Measurements from ENCODE around the gene ANAPC15. TPM values are rescaled to one million over a fixed set of nuclear protein-coding genes. Genes with fewer than 3 reads are reported as not detected.

The ANAPC15 gene
- 85.1 to 94.2 TPM (median 88.9 TPM) in 5 replicates for total RNA-seq (2022; extraction: Qiagen RNA extraction; ENCODE audit: low read depth)

GRCh38 chr11:72112143-72112977, at the start of gene ANAPC15:
TSS of gene ANAPC15 (minus strand) at chr11:72112695. CDS start at chr11:72111276, 1,419 bp downstream.

GRCh38 chr11:72135473-72135872, 23.0 kb upstream of the ANAPC15 start, which contains the start of gene FOLR3:
TSS of gene FOLR3 (plus strand) at chr11:72135725. CDS start at chr11:72135953, 228 bp downstream.

GRCh38 chr11:72105888-72106287, 6.6 kb downstream of the ANAPC15 start, which contains the start of gene TOMT:
TSS of gene TOMT (plus strand) at chr11:72105924. CDS start at chr11:72105952, 28 bp downstream.

GRCh38 chr11:72102946-72103753, 9.3 kb downstream of the ANAPC15 start, which contains the start of gene LAMTOR1:
TSS of gene LAMTOR1 (minus strand) at chr11:72103297. CDS start at chr11:72103224, 73 bp downstream.

DNA sequence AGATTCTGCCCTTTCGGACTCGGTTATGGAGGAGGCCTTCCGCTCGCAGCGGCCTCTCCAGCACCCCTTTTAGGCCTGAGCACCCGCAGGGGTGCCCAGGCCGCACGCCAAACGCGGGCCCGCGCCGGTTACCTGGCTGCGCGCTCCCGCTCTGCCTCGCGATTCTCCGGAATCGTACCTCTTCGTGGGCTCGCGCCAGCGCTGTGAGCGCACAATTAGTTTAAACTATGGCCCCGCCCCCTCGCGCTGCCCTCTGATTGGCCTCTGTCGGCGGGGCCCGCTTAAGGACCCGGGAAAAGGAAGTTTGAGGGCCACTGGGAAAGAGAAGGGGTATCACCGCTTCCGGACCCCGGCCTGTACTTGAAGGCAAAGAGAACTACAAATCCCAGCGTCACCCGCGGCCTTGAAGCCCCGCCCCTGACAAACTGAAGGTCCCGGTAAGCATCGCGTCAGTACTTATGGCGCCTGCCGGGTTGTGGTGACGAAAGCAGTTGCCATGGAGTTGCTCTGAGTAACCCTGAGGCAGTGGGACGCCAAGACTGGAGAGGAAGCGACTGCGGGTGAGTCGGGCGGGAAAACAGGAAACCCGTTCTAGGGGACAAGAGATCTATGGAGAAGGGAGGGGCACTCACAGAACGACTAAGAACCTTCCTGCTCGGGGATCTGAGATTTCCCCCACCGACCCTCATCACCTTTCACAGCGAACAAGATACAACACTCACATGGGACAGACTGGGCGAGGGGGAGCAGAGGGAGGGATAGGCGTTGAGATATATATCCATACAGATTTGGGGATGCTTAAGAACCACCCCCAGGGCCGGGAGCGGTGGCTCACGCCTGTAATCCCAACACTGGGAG, 31.9 kb downstream of the ANAPC15 start, which contains the start of the genes LRRC51 and NUMA1:
LRRC51 (plus strand) TSS at position 525 of the 858 bp plus-strand sequence. CDS start 8,234 bp downstream, outside the sequence.
NUMA1 (minus strand) TSS at position 217 of the 858 bp plus-strand sequence. CDS start 44,599 bp downstream, outside the sequence.

Other genes with a start within 250 kb of the ANAPC15 start
- gene DEFB131B, start 234.2 kb downstream of the ANAPC15 start, total RNA-seq (2022; extraction: Qiagen RNA extraction; ENCODE audit: low read depth): not detected in 5 replicates
- gene XNDC1N, start 184.1 kb downstream of the ANAPC15 start, total RNA-seq (2022; extraction: Qiagen RNA extraction; ENCODE audit: low read depth): 2.9 to 5.7 TPM (median 3.4 TPM) in 5 replicates
- gene RNF121, start 183.6 kb downstream of the ANAPC15 start, total RNA-seq (2022; extraction: Qiagen RNA extraction; ENCODE audit: low read depth): 40.5 to 55.3 TPM (median 51.0 TPM) in 5 replicates
- gene IL18BP, start 113.8 kb downstream of the ANAPC15 start, total RNA-seq (2022; extraction: Qiagen RNA extraction; ENCODE audit: low read depth): 3.0 to 4.5 TPM (median 3.9 TPM) in 5 replicates
- gene NUMA1, start 32.2 kb downstream of the ANAPC15 start, total RNA-seq (2022; extraction: Qiagen RNA extraction; ENCODE audit: low read depth): 44.8 to 77.9 TPM (median 68.5 TPM) in 5 replicates
- 5.2 to 11.6 TPM (median 7.8 TPM) in 5 replicates for gene LRRC51, start 31.8 kb downstream of the ANAPC15 start, total RNA-seq (2022; extraction: Qiagen RNA extraction; ENCODE audit: low read depth)
- 117 to 162 TPM (median 141 TPM) in 5 replicates for gene LAMTOR1, start 9.4 kb downstream of the ANAPC15 start, total RNA-seq (2022; extraction: Qiagen RNA extraction; ENCODE audit: low read depth)
- gene TOMT, start 6.8 kb downstream of the ANAPC15 start, total RNA-seq (2022; extraction: Qiagen RNA extraction; ENCODE audit: low read depth): not detected in 5 replicates
- 0.45 TPM in 1 of 5 replicates, not detected in the others for gene FOLR3, start 23.0 kb upstream of the ANAPC15 start, total RNA-seq (2022; extraction: Qiagen RNA extraction; ENCODE audit: low read depth)
- not detected in 5 replicates for gene FOLR1, start 79.4 kb upstream of the ANAPC15 start, total RNA-seq (2022; extraction: Qiagen RNA extraction; ENCODE audit: low read depth)
- gene FOLR2, start 104.1 kb upstream of the ANAPC15 start, total RNA-seq (2022; extraction: Qiagen RNA extraction; ENCODE audit: low read depth): not detected in 5 replicates
- 42.7 to 96.5 TPM (median 78.5 TPM) in 5 replicates for gene INPPL1, start 112.1 kb upstream of the ANAPC15 start, total RNA-seq (2022; extraction: Qiagen RNA extraction; ENCODE audit: low read depth)
- not detected in 5 replicates for gene PHOX2A, start 131.5 kb upstream of the ANAPC15 start, total RNA-seq (2022; extraction: Qiagen RNA extraction; ENCODE audit: low read depth)

Measured in A549 treated with ZK216348 at 1 μM for 4 hours (cell line).